HL-60 (cell line): ENCODE measurements around the gene HS6ST2.

Experiments
- DNase-seq, 2 experiments: peaks; one replicate each; pipeline ENCODE4 v3.0.0-alpha.2; 2010 to 2020; ENCODE audit warnings: low read depth in 1 of 2, low spot score in 1 of 2
- H3K27ac ChIP-seq: fragments of 250-450 bp; sonication (Bioruptor Pico); replicated peaks from 2 replicates; pipeline ENCODE4 v1.5.1; 2020; ENCODE audit warnings: mild to moderate bottlenecking, moderate library complexity
- H3K27me3 ChIP-seq: fragments of 250-450 bp; sonication (Bioruptor Pico); 2 replicates; pipeline ENCODE4 v1.5.1; 2021; ENCODE audit warnings: mild to moderate bottlenecking, moderate library complexity; ENCODE audit not compliant: insufficient read depth, poor library complexity, severe bottlenecking
- H3K4me3 ChIP-seq: replicated peaks from 2 replicates; pipeline ENCODE4 v1.5.1; 2011; ENCODE audit warnings: mild to moderate bottlenecking, control low read depth, low read length; ENCODE audit not compliant: insufficient read depth
- CTCF ChIP-seq: IDR thresholded peaks from one replicate; pipeline ENCODE4 v1.5.1; 2011; ENCODE audit warnings: low read length, control low read depth, inconsistent platforms; ENCODE audit not compliant: insufficient read depth
- GABPA ChIP-seq: IDR thresholded peaks from 2 replicates; pipeline ENCODE4 v1.6.1; 2012; ENCODE audit warnings: low read depth
- POLR2AphosphoS5 ChIP-seq: IDR thresholded peaks from 2 replicates; pipeline ENCODE4 v1.6.1; 2012; ENCODE audit warnings: low read depth
- REST ChIP-seq: IDR thresholded peaks from 2 replicates; pipeline ENCODE4 v1.6.1; 2012; ENCODE audit warnings: low read depth; ENCODE audit not compliant: insufficient replicate concordance
- SPI1 ChIP-seq: IDR thresholded peaks from 2 replicates; pipeline ENCODE4 v1.6.1; 2012; ENCODE audit warnings: low read depth, mild to moderate bottlenecking, borderline replicate concordance

HS6ST2 gene

GRCh38 chrX:132766452-132766851 lies 192.0 kb downstream of the HS6ST2 start:
- Histone ChIP-seq H3K4me3 (no peak overlapping the region), H3K27me3 (no peaks in the 10 kb centered on the region), H3K27ac (no peak overlapping the region)
- TF ChIP-seq GABPA = no peak
- TF ChIP-seq REST = no peak
- TF ChIP-seq POLR2AphosphoS5 = no peak
- no peak for TF ChIP-seq CTCF
- TF ChIP-seq SPI1 = no peak
- no peak for DNase-seq

GRCh38 chrX:132763528-132763927 lies 194.9 kb downstream of the HS6ST2 start:
- Histone ChIP-seq H3K27me3 (no peaks in the 10 kb centered on the region), H3K27ac (no peak overlapping the region), H3K4me3 (no peak overlapping the region)
- TF ChIP-seq POLR2AphosphoS5 = no peak
- no peak for TF ChIP-seq REST
- no peak for TF ChIP-seq SPI1
- TF ChIP-seq CTCF = no peak
- no peak for TF ChIP-seq GABPA
- no peak for DNase-seq

- no peaks in the 10 kb centered on the region for H3K27me3 ChIP-seq
- no peak for DNase-seq
- no peak for TF ChIP-seq CTCF
- no peak for TF ChIP-seq GABPA
- H3K4me3 ChIP-seq = no peak overlapping the region
- no peak overlapping the region for H3K27ac ChIP-seq
These were observed 199.7 kb downstream of the HS6ST2 start for GRCh38 chrX:132758759-132759158.

- no peak for DNase-seq
- TF ChIP-seq REST (no peak), POLR2AphosphoS5 (no peak), SPI1 (no peak), CTCF (no peak), GABPA (no peak)
- Histone ChIP-seq H3K27ac (no peak overlapping the region), H3K27me3 (no peaks in the 10 kb centered on the region), H3K4me3 (no peak overlapping the region)
These were observed 201.3 kb downstream of the HS6ST2 start for GRCh38 chrX:132757066-132757623.
